ENCODE measurements around the gene CSMD2. TPM values are rescaled to one million over a fixed set of nuclear protein-coding genes. Genes with fewer than 3 reads are reported as not detected.

The CSMD2 gene
- total RNA-seq, 4 donors from 2014 or later: 0.09 to 0.20 TPM; not detected in 2

DNA sequence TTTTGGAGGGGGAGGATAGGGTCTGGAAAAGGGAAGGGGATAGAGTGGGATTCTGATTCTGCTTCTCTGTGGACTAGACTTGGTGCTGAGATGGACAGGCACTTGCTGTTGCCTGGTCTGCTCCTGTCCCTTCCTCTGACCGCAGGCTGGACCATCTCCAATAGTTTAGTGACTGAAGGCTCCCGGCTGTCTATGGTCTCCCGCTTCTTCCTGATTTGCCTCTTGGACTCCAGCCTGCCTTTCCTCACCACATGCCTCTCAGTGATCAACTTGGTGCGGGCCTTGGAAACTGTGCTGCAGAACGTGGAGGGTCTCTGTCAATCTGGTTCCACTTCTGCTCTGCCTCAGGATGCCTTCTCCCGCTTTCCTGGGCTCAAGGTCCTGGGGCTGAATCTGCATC is 698.9 kb downstream of the CSMD2 start:
- Histone ChIP-seq H3K27me3 (no peaks in the 10 kb centered on the region), H3K4me3 (no peak overlapping the region), H3K9me3 (no peaks in the 10 kb centered on the region), H3K27ac (peak overlapping the region in 2 of 4 donors; percentile 21 to 26), H3K36me3 (no peaks in the 10 kb centered on the region), H3K4me1 (peaks cover 9 to 25% of the 10 kb centered on the region in 2 donors)
- TF ChIP-seq POLR2A (IDR thresholded peaks at IDR 0.05): no peak
- TF ChIP-seq, protein P1, sequence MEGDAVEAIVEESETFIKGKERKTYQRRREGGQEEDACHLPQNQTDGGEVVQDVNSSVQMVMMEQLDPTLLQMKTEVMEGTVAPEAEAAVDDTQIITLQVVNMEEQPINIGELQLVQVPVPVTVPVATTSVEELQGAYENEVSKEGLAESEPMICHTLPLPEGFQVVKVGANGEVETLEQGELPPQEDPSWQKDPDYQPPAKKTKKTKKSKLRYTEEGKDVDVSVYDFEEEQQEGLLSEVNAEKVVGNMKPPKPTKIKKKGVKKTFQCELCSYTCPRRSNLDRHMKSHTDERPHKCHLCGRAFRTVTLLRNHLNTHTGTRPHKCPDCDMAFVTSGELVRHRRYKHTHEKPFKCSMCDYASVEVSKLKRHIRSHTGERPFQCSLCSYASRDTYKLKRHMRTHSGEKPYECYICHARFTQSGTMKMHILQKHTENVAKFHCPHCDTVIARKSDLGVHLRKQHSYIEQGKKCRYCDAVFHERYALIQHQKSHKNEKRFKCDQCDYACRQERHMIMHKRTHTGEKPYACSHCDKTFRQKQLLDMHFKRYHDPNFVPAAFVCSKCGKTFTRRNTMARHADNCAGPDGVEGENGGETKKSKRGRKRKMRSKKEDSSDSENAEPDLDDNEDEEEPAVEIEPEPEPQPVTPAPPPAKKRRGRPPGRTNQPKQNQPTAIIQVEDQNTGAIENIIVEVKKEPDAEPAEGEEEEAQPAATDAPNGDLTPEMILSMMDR (IDR thresholded peaks at IDR 0.05 in 4 of 5, conservative IDR thresholded peaks at IDR 0.05 in 1 of 5): no peak
- intact Hi-C loops (cut with DNase I; ENCODE audit: low total_unique reads): no loop called here
- in situ Hi-C loops (cut with MboI; ENCODE audit: low sequenced_read_pairs in 4 of 4): loop anchor here in 3 of 4 donors (5.0 to 25.0 kb wide), 4 partner anchors 104 to 341 kb away; no protein-coding TSS in a partner anchor
- DNase-seq (peak in 1 of 2 donors; percentile 44), ATAC-seq (peak; percentile 34 to 38)

DNA sequence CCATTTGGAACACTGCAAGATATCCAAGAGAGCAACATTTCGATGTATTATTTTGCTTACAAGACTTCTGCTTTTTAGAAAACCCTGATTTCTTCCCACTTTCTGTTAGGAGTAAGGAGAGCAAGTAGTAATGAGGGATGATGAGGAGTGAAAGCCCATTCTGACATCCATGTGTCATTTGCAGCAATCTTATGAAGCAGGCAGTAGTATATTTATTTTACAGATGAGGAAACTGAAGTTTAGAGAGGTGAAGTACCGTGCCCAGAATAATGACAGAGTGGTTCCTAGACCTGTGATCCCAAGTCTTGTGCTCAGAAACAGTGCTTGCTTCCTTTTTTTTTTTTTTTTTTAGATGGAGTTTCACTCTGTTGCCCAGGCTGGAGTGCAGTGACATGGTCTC is 699.7 kb downstream of the CSMD2 start:
- no peak for TF ChIP-seq POLR2A (IDR thresholded peaks at IDR 0.05)
- H3K27ac ChIP-seq: no peak overlapping the region
- H3K9me3 ChIP-seq: no peaks in the 10 kb centered on the region
- intact Hi-C loops (cut with DNase I; ENCODE audit: low total_unique reads): no loop called here
- H3K27me3 ChIP-seq: no peaks in the 10 kb centered on the region
- no peak for DNase-seq
- ATAC-seq: no peak
- in situ Hi-C loops (cut with MboI; ENCODE audit: low sequenced_read_pairs in 4 of 4): loop anchor here in 3 of 4 donors (5.0 to 25.0 kb wide), 4 partner anchors 103 to 341 kb away; no protein-coding TSS in a partner anchor
- no peak overlapping the region for H3K4me3 ChIP-seq
- no peaks in the 10 kb centered on the region for H3K36me3 ChIP-seq
- peaks cover 18 to 28% of the 10 kb centered on the region in 2 donors for H3K4me1 ChIP-seq

DNA sequence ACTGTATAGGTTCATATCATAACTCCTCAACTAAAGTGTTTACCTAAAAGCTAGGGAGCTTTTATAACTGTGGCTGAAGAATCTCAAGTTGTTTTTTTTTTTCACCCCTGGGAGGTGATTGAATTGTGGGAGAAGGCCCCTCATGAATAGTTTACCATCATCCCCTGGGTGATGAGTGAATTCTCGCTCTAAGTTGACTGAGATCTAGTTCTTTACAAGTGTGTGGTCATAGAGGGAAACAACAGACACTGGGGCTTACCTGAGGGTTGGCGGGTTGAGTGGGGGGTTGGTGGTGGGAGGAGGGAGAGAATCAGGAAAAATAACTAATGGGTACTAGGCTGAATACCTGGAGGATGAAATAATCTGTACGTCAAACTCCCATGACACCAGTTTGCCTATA is 700.5 kb downstream of the CSMD2 start:
- H3K4me1 ChIP-seq: peaks cover 24 to 33% of the 10 kb centered on the region in 2 donors

More for the DNA sequence above, 700.5 kb downstream of the CSMD2 start:
- no peak overlapping the region for H3K4me3 ChIP-seq
- in situ Hi-C loops (cut with MboI; ENCODE audit: low sequenced_read_pairs in 4 of 4): loop anchor here in 3 of 4 donors (10.0 to 25.0 kb wide), 3 partner anchors 102 to 340 kb away; no protein-coding TSS in a partner anchor
- H3K9me3 ChIP-seq: no peaks in the 10 kb centered on the region
- H3K27me3 ChIP-seq: no peaks in the 10 kb centered on the region
- DNase-seq: no peak
- intact Hi-C loops (cut with DNase I; ENCODE audit: low total_unique reads): no loop called here
- TF ChIP-seq POLR2A (IDR thresholded peaks at IDR 0.05): no peak
- TF ChIP-seq, protein P1 (IDR thresholded peaks at IDR 0.05 in 4 of 5, conservative IDR thresholded peaks at IDR 0.05 in 1 of 5): no peak
- no peak overlapping the region for H3K27ac ChIP-seq
- no peaks in the 10 kb centered on the region for H3K36me3 ChIP-seq
- no peak for ATAC-seq

Other genes starting within 250 kb of the CSMD2 start
- not detected for gene C1orf94, start 11.7 kb upstream of the CSMD2 start, total RNA-seq

All from gastrocnemius medialis (tissue), 4 donors.